ENCODE measurements around the gene RDH5.

Gene RDH5

DNA sequence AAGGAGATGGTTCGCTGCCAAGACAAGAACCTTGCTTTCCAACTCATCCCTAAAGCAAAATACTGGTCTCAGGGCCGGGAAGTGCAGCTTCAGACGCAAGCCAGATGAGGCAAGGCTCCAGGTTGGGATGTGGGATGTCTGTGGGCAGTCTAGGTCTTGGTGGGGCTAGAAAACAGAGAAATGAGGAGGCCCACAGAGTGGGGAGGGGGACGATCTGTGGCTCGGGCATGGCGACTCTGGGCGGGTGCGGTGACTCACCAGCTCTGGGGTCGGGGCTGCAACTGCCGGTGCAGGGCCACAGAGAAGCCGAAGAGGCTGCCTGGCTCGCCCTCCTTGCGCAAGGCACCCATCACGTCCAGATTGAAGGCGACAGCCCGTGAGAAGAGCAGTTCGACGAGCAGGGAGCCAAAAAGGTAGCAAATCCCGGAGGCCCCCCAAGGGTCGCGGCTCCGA lies 12.9 kb upstream of the RDH5 start:
- no peak overlapping the region; the same call in 1 of the 2 replicates for H3K27ac ChIP-seq
- TF ChIP-seq, protein P1, sequence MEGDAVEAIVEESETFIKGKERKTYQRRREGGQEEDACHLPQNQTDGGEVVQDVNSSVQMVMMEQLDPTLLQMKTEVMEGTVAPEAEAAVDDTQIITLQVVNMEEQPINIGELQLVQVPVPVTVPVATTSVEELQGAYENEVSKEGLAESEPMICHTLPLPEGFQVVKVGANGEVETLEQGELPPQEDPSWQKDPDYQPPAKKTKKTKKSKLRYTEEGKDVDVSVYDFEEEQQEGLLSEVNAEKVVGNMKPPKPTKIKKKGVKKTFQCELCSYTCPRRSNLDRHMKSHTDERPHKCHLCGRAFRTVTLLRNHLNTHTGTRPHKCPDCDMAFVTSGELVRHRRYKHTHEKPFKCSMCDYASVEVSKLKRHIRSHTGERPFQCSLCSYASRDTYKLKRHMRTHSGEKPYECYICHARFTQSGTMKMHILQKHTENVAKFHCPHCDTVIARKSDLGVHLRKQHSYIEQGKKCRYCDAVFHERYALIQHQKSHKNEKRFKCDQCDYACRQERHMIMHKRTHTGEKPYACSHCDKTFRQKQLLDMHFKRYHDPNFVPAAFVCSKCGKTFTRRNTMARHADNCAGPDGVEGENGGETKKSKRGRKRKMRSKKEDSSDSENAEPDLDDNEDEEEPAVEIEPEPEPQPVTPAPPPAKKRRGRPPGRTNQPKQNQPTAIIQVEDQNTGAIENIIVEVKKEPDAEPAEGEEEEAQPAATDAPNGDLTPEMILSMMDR (conservative IDR thresholded peaks at IDR 0.05) = no peak

DNA sequence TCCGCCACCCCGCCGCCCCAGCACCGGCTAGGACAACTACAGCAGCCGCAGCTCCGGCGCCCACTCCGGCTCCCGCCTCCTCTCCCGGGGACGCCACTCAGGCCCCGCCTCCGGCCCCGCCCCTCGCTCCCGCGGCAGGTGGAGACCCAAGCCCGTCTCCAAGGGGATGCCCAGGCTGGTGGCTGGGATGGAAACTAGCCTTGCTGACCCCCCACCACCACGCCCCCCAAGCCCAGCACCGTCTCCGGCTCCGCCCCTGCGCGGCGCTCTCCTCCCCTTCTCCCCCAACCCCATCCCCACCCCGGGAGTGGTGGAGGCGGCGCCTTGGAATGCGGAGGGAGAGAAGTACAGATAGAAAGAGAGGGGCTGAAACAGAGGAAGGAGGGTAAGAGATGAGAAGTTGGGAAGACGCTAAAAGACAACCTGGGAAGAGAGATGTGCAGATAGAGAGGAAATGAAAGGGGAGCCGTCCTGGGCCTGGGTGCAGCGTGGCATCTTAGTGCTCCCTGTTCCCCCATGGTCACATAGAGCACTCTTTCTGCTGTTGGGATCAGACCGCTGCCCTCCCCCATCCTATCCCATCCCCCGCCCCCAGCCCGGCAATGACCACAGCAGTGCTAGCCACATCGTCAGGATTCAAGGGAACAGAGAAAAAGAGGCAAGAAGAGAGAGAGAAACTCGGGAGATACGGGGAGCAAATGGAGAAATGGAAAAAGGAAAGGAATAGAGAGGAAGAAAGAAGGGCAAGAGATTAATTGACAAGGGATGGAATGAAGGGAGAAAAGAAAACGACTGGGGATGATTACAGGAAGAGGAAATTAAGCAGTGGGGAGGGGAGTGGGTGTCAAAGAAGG lies 12.1 kb upstream of the RDH5 start, which contains the start of gene ITGA7:
Gene ITGA7, minus strand, starts transcription at position 64 of the 854 bp plus-strand sequence. CDS start 222 bp downstream, outside the sequence.
- no peak within 1 kb of the TSS; the same call in 1 of the 2 replicates for H3K27ac ChIP-seq
- TF ChIP-seq, protein P1 (conservative IDR thresholded peaks at IDR 0.05) = no peak

DNA sequence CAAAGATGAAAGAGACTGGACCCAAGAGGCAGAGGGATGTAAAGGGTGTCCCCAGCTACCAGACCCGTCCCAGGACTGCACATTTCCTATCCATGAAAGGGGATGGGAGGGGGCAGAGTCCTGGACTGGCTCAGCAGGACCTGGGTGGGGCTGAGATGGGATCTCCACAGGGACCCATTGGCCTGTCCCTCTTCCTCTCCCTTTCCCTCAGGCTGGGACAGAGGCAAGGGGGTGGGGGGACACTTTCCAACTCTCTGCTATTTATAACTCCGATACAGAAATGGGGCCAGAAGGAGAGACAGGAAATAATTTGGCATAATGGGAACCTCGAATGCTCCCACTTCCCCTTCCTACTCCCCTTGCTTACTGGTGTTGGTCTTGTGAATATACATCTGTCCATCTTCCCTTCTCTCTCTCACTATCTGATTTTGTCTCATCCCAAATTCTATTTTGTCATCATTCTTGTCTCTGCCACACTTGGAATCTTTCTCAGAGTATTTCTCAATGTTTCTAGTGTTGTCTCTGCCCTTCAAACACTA lies 11.4 kb upstream of the RDH5 start:
- TF ChIP-seq, protein P1 (conservative IDR thresholded peaks at IDR 0.05) = no peak
- no peak overlapping the region for H3K27ac ChIP-seq

DNA sequence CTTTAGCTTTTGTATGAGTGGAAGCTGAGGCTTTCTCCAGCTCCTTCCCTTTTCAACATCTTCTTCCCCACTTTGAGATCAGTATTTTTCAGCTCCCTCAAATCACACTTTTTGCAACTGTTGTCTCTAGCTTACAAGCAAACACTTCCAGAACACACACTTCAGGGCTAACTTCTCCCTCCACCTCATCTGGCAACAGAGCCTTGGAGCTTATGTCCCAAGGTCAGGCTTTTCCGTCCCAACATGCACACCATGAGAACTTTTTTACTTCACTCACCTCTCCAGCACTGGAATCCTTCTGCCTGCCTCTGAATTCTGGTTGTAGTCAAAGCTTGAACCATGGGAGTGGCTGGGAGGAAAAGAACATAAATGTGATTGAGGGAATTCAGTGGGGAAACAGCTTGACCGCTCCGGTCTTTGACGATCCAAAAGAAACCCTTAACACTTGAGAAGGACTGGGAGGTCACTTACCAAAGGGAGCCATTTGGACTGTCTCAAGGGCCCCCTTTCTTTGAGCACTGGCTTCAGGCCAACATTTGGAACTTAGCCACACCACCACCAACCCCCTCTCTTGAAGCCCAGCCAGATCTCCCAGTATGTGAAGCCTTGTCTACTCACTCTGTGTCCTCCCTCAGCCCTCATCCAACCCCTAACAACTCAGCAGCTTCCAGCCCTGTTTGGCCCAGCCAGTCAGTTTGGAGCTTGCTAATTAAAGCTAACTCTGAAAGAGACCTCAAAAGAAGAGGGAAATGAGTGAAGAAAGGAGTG lies 8.2 kb upstream of the RDH5 start:
- H3K27ac ChIP-seq = no peak overlapping the region
- TF ChIP-seq, protein P1 (conservative IDR thresholded peaks at IDR 0.05) = no peak

DNA sequence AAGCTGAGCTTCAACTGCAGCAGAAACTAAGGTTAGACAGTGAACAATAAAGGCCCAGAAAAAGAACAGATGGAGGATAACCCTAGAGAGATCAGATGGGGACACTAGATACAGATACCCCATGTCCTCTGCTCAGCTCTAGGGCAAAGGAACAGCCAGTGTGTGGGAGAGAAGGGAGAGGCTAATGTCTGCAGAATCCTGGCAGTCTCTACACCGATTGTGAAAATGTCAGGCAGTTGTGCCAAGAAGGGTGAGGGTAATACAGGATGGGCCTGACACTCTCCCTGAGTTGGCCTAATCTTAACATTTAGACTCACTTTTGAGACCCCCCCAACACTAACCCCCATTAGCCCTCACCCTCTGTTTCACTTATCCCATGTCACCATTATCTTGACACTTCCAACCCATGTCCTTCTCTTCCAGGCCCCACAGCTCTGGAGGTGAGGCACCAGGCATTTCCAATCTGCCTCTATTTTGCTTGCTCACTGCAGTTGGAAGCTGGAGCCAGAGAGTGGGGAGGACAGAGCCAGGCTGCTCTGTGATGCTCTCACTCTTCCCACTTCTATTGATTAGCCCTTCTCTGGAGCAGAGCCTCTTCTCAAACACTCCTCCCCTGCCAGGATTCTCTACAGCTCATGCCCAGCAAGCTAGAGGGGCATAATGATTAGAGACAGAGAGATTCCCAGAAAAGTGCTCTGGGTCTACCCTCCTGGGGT lies 7.3 kb upstream of the RDH5 start:
- H3K27ac ChIP-seq = no peak overlapping the region
- TF ChIP-seq, protein P1 (conservative IDR thresholded peaks at IDR 0.05) = no peak

DNA sequence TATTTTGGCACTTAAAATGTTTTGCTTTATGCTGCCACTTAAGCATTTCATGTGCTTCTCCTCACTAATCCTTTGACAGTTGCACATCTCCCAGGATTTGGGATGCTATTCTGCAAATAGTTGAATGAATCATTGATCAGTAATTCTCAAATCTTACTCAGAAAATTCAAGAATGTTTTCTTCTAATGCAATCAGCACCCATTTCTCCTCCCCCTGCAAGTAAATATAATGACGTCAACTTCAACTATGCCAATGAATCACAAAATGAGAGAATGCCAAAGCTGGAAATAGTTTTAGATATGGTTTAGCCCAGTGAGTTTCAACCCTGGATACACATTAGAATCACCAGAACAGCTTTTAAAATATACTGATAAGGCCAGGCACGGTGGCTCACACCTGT lies 6.5 kb upstream of the RDH5 start:
- TF ChIP-seq, protein P1 (conservative IDR thresholded peaks at IDR 0.05) = no peak
- no peak overlapping the region for H3K27ac ChIP-seq

Measured in VCaP (cell line).